Middle frontal gyrus (tissue), 1 donor: Measurements from ENCODE around the gene GALNT7.

Source experiments
- DNase-seq: peaks from one replicate; pipeline ENCODE4 v3.0.0-alpha.2; 2015; ENCODE audit warnings: low spot score; ENCODE audit errors: extremely low spot score

The GALNT7 gene

GRCh38 chr4:173264245-173264644 lies 95.6 kb downstream of the GALNT7 start:
- no peak for DNase-seq

GRCh38 chr4:173264684-173265185 lies 96.1 kb downstream of the GALNT7 start:
- DNase-seq: no peak

GRCh38 chr4:173265751-173266150 lies 97.1 kb downstream of the GALNT7 start:
- DNase-seq: no peak

- DNase-seq: no peak
Observed at GRCh38 chr4:173267711-173268110, 99.1 kb downstream of the GALNT7 start.

- no peak for DNase-seq
Observed at GRCh38 chr4:173269280-173269679, 100.7 kb downstream of the GALNT7 start.

- no peak for DNase-seq
Observed at GRCh38 chr4:173270312-173271027, 101.9 kb downstream of the GALNT7 start.

- DNase-seq: no peak
Observed at GRCh38 chr4:173272314-173272713, 103.7 kb downstream of the GALNT7 start.

GRCh38 chr4:173272996-173273395 lies 104.4 kb downstream of the GALNT7 start:
- no peak for DNase-seq

- DNase-seq: no peak
Observed at GRCh38 chr4:173273941-173274340, 105.3 kb downstream of the GALNT7 start.

GRCh38 chr4:173274744-173275143 lies 106.1 kb downstream of the GALNT7 start:
- DNase-seq: no peak

- DNase-seq: no peak
Observed at GRCh38 chr4:173275150-173275549, 106.5 kb downstream of the GALNT7 start.

- DNase-seq: no peak
Observed at GRCh38 chr4:173277340-173277739, 108.7 kb downstream of the GALNT7 start.

- DNase-seq: no peak
Observed at GRCh38 chr4:173280998-173281397, 112.4 kb downstream of the GALNT7 start.

GRCh38 chr4:173281406-173282255 lies 113.0 kb downstream of the GALNT7 start:
- no peak for DNase-seq

GRCh38 chr4:173282256-173282562 lies 113.6 kb downstream of the GALNT7 start:
- DNase-seq: no peak

- DNase-seq: no peak
Observed at GRCh38 chr4:173282626-173283025, 114.0 kb downstream of the GALNT7 start.

- no peak for DNase-seq
Observed at GRCh38 chr4:173284463-173284862, 115.9 kb downstream of the GALNT7 start.

- no peak for DNase-seq
Observed at GRCh38 chr4:173287486-173287885, 118.9 kb downstream of the GALNT7 start.

- DNase-seq: no peak
Observed at GRCh38 chr4:173288296-173288695, 119.7 kb downstream of the GALNT7 start.

GRCh38 chr4:173288698-173289352 lies 120.2 kb downstream of the GALNT7 start:
- no peak for DNase-seq

GRCh38 chr4:173289353-173289727 lies 120.7 kb downstream of the GALNT7 start:
- DNase-seq: no peak

GRCh38 chr4:173291899-173292298 lies 123.3 kb downstream of the GALNT7 start:
- no peak for DNase-seq
